NCI-H1417 treated with DMSO at 0.1 percent for 48 hours (cell line): Measurements from ENCODE around the gene CAMSAP2.
"Not testable (repeated sequence)": the region's sequence is repeated elsewhere in the genome, so short reads cannot be mapped to it uniquely, and the experiment has no call there.

ENCODE experiments used
- DNase-seq: peaks from one replicate; lab custom pipeline; 2025; lab: John Stamatoyannopoulos, UW

Gene CAMSAP2

DNA sequence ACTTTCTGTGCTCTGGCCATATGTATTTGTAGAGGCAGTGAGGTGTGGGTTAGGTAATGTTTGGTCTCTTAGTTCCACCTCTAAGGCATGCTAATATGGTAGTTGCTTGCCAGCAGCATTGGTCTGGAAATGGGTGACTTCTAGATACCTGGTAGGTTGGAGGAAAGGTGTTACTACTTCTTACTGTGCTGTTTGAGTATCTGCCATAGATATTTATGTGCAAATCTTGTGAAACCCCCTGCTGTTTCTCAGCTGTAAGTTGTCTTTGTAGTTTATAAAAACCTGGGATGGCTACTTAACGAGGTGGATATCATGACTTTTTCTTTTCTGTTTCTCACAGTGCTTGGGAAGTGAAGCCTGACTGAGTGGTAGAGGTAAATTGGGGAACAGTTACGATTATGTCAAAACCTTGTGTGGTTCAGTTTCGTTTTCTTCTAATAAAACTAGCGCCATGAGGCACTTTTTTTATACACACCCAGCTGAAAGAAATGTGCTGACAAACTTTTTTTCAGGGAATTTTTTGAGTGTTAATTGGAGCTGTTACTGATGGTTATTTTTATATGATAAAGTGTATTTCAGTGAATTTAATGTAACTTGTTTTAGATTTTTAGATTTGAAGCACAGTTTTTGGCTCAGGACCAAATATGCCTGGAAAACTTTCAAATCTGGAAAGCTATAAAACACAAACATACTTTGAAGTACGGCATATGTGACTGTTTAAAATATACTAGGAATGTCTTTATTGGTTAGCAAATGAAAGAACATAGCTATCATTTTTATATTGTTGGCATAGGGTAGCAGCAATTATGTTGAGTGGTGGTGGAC, 42.1 kb downstream of the CAMSAP2 start:
- DNase-seq = no peak

GRCh38 chr1:200783926-200784325, 45.2 kb downstream of the CAMSAP2 start:
- no peak for DNase-seq

- DNase-seq = no peak
Observed at GRCh38 chr1:200784576-200784975, 45.9 kb downstream of the CAMSAP2 start.

DNA sequence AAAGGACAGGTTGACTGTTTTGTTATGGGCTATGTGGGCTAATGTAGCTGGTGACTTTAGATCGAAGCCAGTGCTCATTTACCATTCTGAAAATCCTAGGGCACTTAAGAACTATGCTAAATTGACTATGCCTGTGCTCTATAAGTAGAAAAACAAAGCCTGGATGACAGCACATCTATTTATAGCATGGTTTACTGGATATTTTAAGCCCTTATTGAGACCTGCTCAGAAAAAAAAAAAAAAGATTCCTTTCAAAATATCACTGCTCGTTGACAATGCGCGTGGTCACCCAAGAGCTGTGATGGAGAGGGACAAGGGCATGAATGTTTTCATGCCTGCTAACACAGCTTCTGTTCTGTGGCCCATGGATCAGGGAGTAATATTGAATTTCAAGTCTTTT, 48.1 kb downstream of the CAMSAP2 start:
- no peak for DNase-seq

DNA sequence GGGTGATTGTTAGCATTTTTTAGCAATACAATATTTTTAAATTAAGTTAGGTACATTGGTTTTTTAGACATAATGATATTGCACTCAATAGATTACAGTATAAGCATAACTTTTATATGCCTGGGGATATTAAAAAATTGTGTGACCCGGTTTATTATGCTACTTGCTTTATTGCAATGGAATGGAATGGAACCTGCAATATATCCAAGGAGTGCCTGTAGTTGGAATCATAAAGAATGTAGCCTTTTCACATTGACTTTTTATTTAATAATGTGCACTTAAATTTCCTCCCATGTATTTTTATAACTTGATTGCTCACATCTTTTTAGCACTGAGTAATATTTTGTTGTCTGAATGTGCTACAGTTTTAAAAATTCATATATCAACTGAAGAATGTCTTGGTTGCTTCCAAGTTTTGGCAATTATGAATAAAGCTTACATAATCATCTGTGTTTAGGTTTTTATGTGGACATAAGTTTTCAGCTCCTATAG, 49.2 kb downstream of the CAMSAP2 start:
- no peak for DNase-seq

DNA sequence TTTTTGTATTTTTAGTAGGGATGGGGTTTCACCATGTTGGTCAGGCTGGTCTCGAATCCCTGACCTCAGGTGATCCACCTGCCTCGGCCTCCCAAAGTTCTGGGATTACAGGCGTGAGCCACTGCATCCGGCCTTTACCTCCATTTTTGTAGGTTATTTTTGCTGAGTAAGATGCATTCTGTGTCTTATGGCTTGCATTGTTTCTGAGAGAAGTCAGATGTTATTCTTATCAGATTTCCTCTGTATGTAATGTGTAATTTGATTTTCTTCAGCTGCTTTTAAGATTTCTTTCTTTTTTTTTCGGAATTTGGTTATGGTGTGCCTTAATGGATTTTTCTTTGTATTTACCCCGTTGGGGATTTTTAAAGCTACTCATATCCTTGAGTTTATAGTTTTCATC, 52.3 kb downstream of the CAMSAP2 start:
- not testable (repeated sequence) for DNase-seq

DNA sequence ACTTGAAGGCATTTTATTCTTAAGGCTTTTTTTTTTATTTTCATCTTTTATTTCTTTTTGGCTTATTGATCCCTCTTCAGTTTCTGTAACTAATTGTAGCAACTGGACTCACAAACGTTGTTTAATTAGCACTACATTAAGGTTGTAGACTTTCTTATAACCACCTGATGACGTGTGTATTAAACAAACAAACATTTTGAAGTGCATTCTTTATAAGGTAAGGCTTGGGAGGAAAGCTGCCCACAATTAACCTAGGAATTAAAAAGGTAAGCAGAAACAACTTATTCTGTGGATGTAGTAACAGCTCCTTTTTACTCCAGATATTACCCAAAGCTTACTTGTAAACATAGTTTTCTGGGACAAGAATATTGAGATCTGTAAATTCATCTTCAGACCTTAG, 55.0 kb downstream of the CAMSAP2 start:
- DNase-seq = no peak

GRCh38 chr1:200794506-200795065, 55.9 kb downstream of the CAMSAP2 start:
- DNase-seq = no peak

DNA sequence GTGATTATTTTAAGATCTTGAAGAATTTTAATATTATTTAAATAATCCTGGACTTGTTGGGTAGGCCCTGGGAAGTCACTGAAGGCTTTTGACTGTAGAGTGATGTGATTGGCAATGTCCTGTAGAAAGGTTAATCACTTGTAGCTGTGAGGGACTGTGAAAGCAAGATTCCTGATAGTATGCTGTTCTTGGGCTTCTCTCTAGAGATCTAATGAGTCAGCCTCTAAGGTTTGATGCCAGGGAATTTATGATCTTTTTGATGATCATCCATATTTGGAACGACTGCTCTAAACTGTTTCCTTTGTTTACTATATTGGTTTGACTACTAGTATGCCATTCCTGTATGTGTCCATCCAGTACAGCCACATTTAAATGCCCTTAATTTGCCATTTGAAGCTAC, 56.5 kb downstream of the CAMSAP2 start:
- no peak for DNase-seq

GRCh38 chr1:200802042-200802441, 63.3 kb downstream of the CAMSAP2 start:
- no peak for DNase-seq

DNA sequence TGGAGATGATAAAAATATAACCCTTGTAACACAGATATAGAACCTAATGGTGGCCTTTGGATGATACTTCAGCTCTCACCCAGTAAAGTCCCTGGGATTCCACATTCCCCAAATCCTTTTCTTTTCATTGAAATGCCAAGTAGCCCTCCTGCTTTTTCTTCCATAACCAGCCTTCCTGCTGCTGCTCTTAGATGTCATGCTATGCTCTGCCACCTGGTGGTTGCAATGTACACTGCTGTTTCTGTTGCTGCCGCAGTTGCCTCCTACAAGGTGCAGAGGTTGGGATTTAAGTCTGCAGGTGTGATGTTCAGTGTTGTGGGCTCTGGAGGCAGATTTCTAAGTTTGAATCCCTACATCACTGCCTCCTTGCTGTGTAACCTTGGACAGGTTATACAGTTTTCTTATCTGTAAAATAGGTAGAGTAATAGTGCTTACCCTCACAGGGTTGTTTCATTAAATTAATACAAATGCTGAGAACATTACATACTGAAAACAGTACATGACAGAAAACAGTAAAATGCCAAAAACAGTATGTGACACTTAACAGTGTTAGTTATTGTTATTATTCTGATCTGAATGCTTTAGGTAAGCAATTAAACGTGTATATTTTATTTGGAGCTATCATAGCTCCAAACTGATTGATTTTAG, 64.3 kb downstream of the CAMSAP2 start:
- DNase-seq = peak; percentile 23

DNA sequence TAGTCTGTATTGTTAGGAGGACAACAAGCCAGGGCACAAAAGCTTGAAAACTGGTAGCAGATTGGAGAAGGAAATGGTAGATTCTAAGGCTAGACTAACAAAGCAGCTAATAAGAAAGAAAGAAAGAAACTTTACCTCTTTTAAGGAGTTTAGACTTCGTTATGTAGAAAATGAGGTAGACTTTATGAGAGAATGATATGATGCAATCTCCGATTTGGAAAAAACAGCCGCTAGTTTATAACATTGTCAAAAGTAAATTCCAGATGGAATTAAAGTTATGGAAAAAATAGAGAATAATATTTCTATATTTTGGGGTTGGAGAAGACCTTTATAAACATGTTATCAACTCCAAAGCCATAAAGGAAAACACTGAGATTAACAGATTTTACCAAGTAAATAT, 67.0 kb downstream of the CAMSAP2 start:
- DNase-seq = no peak

- no peak for DNase-seq
Observed at GRCh38 chr1:200808846-200809245, 70.2 kb downstream of the CAMSAP2 start.

- DNase-seq = no peak
Observed at GRCh38 chr1:200811704-200812103, 73.0 kb downstream of the CAMSAP2 start.

DNA sequence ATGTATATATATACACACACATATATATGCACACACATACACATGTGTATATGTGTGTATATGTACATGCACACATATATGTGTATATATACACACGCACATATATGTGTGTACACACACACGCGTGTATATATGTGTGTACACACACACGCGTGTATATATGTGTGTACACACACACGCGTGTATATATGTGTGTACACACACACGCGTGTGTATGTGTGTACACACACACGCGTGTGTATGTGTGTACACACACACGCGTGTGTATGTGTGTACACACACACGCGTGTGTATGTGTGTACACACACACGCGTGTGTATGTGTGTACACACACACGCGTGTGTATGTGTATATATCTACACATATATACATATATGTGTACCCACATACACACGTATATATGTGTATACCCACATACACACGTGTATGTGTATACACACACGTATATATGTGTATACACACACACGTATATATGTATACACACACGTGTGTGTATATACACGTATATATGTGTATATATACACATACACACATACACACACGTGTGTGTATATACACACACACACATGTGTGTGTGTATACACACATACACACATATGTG, 78.0 kb downstream of the CAMSAP2 start:
- DNase-seq = not testable (repeated sequence)

DNA sequence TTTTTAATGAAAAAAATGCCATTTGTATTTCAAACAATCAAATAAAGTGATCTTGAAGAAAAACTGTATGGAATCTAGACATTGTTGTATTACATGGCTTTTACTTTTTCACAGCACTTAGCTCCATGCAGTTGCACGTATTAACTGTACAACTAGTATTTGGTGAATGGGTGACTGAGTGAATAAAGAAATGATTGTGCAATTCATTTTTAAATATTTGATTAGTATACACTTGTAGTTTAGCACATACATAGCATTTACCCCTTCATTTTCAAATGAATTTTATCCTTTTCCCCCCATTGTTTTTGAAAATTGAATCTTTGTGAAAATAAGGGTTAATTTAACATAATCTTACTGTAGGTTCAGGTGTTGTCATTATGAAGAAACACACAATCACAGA, 79.6 kb downstream of the CAMSAP2 start:
- DNase-seq = no peak

GRCh38 chr1:200819726-200820125, 81.0 kb downstream of the CAMSAP2 start:
- no peak for DNase-seq

GRCh38 chr1:200831091-200831490, 92.4 kb downstream of the CAMSAP2 start:
- no peak for DNase-seq

DNA sequence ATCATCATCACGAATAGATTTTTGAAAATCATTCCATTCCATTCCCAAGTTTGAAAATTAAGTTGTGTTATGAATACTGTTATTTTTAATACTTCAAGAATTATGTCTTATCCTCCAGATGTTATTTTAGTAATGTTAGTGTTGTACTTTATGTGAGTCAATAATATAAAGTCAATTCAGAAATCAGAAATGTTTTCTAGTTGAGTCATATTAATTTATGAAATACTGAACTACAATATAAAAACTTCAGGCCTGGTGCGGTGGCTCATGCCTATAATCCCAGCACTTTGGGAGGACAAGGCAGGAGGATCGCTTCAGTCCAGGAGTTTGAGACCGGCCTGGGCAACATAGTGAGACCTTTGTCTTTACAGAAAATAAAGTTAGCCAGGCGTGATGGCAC, 95.7 kb downstream of the CAMSAP2 start:
- no peak for DNase-seq

DNA sequence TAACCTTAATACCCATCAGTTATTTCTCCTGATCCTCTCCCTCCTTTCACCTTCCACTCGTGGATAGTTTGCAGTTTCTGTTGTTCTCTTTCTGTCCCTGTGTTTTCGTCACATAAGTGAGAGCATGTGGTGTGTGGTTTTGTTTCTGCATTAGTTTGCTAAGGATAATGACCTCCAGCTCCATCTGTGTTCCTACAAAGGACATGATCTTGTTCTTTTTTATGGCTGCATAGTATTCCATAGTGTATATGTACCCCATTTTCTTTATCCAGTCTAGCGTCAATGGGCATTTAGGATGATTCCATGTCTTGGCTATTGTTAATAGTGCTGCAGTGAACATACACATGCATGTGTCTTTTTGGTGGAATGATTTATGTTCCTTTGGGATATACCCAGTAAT, 97.5 kb downstream of the CAMSAP2 start:
- no peak for DNase-seq

GRCh38 chr1:200837931-200838571, 99.4 kb downstream of the CAMSAP2 start:
- DNase-seq = no peak
